HFFc6 (cell line): ENCODE measurements around the gene MTCL3.

Experiments
- DNase-seq: peaks from one replicate; pipeline ENCODE4 v3.0.0-alpha.2; 2018
- H3K27ac Mint-ChIP-seq: 2 replicates; pipeline ENCODE4 v1.8.0; 2020; ENCODE audit warnings: mild to moderate bottlenecking, mixed read lengths
- H3K27me3 Mint-ChIP-seq: 2 replicates; pipeline ENCODE4 v1.8.0; 2021; ENCODE audit warnings: mild to moderate bottlenecking, moderate library complexity, mixed read lengths; ENCODE audit not compliant: insufficient read depth
- H3K36me3 Mint-ChIP-seq: 2 replicates; pipeline ENCODE4 v1.8.0; 2021; ENCODE audit warnings: low read depth, mixed read lengths
- H3K4me1 Mint-ChIP-seq: 2 replicates; pipeline ENCODE4 v1.8.0; 2020; ENCODE audit warnings: low read depth, mixed read lengths
- H3K4me3 Mint-ChIP-seq: 2 replicates; pipeline ENCODE4 v1.8.0; 2020; ENCODE audit warnings: mild to moderate bottlenecking, moderate library complexity, mixed read lengths
- H3K9me3 Mint-ChIP-seq: 2 replicates; pipeline ENCODE4 v1.8.0; 2020; ENCODE audit warnings: mild to moderate bottlenecking, mixed read lengths
- TF ChIP-seq, protein P1 (sequence below): fragments of 200-600 bp; sonication (generic); IDR thresholded peaks from 2 replicates; pipeline ENCODE4 v1.5.0; 2021; ENCODE audit warnings: antibody characterized with exemption, mild to moderate bottlenecking

The MTCL3 gene

DNA sequence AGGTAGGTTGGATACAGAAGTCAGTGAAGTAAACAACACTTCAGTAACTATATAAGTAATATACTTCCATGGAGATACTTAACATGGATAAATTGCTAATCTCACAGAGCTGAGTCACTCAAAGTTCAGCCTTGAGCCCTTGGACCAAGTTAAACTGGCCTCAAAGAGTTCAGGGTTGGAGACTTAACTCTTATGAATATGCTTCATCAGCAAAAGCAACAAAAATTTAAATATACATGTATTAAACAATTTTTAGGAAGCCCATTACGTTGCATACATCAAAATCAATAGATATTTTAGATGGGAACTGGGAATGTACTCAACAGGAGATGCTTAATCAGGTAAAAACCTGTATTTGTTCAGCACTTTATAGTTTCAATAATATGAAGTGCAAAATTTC is 12.2 kb downstream of the MTCL3 start:
- H3K36me3 Mint-ChIP-seq: 0 out of 2 replicates have a peak, but pooled peaks cover 5% of the 10 kb centered on the region
- DNase-seq: no peak
- TF ChIP-seq, protein P1, sequence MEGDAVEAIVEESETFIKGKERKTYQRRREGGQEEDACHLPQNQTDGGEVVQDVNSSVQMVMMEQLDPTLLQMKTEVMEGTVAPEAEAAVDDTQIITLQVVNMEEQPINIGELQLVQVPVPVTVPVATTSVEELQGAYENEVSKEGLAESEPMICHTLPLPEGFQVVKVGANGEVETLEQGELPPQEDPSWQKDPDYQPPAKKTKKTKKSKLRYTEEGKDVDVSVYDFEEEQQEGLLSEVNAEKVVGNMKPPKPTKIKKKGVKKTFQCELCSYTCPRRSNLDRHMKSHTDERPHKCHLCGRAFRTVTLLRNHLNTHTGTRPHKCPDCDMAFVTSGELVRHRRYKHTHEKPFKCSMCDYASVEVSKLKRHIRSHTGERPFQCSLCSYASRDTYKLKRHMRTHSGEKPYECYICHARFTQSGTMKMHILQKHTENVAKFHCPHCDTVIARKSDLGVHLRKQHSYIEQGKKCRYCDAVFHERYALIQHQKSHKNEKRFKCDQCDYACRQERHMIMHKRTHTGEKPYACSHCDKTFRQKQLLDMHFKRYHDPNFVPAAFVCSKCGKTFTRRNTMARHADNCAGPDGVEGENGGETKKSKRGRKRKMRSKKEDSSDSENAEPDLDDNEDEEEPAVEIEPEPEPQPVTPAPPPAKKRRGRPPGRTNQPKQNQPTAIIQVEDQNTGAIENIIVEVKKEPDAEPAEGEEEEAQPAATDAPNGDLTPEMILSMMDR: no peak
- H3K27me3 Mint-ChIP-seq: peaks cover 1% of the 10 kb centered on the region; the same call in 1 of the 2 replicates
- H3K27ac Mint-ChIP-seq: no peak overlapping the region
- H3K4me1 Mint-ChIP-seq: no peaks in the 10 kb centered on the region
- no peak overlapping the region for H3K4me3 Mint-ChIP-seq
- no peaks in the 10 kb centered on the region for H3K9me3 Mint-ChIP-seq

DNA sequence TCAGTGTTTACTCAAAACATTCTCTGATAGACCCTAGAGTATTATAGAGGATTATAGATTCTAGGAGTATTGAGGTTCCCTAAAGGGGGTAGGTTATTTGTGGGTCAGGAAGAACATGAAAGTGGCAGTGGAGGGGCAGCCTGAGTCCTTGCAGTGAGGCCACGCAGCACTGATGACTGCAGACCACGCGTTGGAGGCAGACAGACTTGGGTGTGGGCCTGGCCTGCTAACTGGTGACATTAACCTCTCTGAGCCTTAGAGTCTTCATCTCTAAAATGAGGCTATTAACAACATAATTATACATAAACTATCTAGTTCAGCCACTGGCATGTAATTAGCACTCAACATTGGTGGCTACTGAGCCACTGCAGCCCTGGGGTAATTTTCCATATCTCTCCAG is 16.1 kb downstream of the MTCL3 start:
- H3K4me1 Mint-ChIP-seq: no peaks in the 10 kb centered on the region
- no peaks in the 10 kb centered on the region for H3K36me3 Mint-ChIP-seq
- H3K4me3 Mint-ChIP-seq: no peak overlapping the region
- H3K9me3 Mint-ChIP-seq: no peaks in the 10 kb centered on the region
- no peak for DNase-seq
- H3K27ac Mint-ChIP-seq: no peak overlapping the region
- no peaks in the 10 kb centered on the region; the same call in 1 of the 2 replicates for H3K27me3 Mint-ChIP-seq
- TF ChIP-seq, protein P1: no peak

DNA sequence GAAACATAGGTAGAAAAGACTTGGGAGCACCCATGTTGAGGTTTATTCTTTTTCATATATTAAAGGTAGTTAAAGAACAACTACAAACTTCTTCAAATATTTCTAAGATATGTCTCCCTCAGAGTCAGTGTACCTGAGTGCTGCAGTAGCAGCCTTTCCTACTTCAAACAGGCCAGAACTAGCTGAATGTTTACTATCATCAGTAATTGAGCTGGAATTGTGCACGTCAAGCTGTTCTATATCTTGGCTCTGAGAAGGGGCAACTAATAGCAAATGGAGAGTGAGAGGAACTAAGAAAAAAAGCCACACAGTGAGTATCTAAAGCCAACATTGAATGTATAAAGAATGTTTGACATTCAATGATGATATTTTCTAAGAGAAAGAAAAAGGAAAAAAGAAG is 21.7 kb downstream of the MTCL3 start:
- H3K27ac Mint-ChIP-seq: no peak overlapping the region
- H3K36me3 Mint-ChIP-seq: no peaks in the 10 kb centered on the region
- TF ChIP-seq, protein P1: no peak
- DNase-seq: no peak
- no peaks in the 10 kb centered on the region for H3K4me1 Mint-ChIP-seq
- no peaks in the 10 kb centered on the region for H3K9me3 Mint-ChIP-seq
- no peaks in the 10 kb centered on the region; the same call in none of the 2 replicates for H3K27me3 Mint-ChIP-seq
- no peak overlapping the region for H3K4me3 Mint-ChIP-seq

DNA sequence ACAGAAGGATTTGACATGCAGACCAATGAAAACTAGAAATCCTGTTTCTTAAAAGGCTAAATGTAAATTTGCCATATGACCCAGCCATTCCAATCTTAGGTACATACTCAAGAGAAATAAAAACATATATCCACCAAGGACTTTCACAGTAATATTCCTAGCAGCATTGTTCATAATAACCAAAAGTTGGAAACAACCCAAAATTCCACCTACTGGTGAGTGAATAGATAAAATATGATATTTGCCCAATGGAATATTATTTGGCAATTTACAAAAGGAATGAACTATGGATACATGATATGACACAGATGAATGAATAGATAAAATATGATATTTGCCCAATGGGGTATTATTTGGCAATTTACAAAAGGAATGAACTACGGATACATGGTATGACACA is 22.7 kb downstream of the MTCL3 start:
- no peaks in the 10 kb centered on the region for H3K9me3 Mint-ChIP-seq
- no peaks in the 10 kb centered on the region for H3K36me3 Mint-ChIP-seq
- H3K4me1 Mint-ChIP-seq: 0 out of 2 replicates have a peak, but pooled peaks cover 4% of the 10 kb centered on the region
- no peak overlapping the region for H3K4me3 Mint-ChIP-seq
- H3K27me3 Mint-ChIP-seq: no peaks in the 10 kb centered on the region; the same call in none of the 2 replicates
- TF ChIP-seq, protein P1: peak; percentile 30; the same call in 1 of the 2 replicates
- no peak overlapping the region for H3K27ac Mint-ChIP-seq
- peak; percentile 4 for DNase-seq

DNA sequence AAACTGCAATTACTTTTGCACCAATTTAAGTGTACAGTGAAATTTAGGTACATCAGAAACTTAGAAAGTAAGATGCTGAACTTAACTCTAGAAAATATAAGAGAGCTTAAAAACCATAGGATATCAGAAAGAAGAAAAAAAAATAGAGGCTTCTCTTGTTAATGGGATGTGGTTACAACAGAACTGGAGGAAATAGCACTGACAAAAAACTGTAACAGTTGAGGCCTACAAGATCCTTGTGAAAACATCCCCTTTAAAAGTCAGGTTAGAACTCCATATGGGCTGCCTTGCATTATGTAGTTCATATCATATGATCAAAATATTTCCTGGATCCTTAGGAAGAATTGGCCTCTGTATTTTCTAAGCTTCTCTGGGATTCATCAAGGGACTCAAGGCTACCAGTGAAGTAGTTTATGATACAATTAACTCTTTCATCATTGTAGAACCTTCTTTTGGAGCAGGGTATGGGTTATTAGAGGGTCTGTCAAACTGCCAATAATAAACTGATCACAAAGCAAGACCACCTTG is 24.8 kb downstream of the MTCL3 start:
- TF ChIP-seq, protein P1: no peak
- H3K36me3 Mint-ChIP-seq: no peaks in the 10 kb centered on the region
- H3K4me3 Mint-ChIP-seq: no peak overlapping the region
- no peak overlapping the region for H3K27ac Mint-ChIP-seq
- no peaks in the 10 kb centered on the region; the same call in 1 of the 2 replicates for H3K27me3 Mint-ChIP-seq
- no peak for DNase-seq
- 0 out of 2 replicates have a peak, but pooled peaks cover 4% of the 10 kb centered on the region for H3K4me1 Mint-ChIP-seq
- H3K9me3 Mint-ChIP-seq: no peaks in the 10 kb centered on the region

DNA sequence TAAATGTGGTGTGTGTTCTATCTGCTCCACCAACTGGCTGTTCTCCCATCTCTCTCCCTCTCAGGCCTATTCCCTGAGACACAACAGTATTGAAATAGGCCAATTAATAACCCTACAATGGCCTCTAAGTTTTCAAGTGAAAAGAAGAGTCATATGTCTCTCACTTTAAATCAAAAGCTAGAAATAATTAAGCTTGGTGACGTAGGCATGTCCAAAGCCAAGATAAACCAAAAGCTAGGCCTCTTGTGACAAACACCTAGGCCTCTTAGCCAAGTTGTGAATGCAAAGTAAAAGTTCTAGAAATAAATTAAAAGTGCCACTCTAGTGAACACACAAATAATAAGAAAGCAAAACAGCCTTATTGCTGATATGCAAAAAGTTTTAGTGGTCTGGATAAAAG is 29.9 kb downstream of the MTCL3 start:
- H3K27me3 Mint-ChIP-seq: no peaks in the 10 kb centered on the region
- no peak for DNase-seq
- no peak overlapping the region for H3K4me3 Mint-ChIP-seq
- H3K4me1 Mint-ChIP-seq: peaks cover 21% of the 10 kb centered on the region
- TF ChIP-seq, protein P1: no peak
- no peaks in the 10 kb centered on the region for H3K36me3 Mint-ChIP-seq
- no peak overlapping the region for H3K27ac Mint-ChIP-seq
- no peaks in the 10 kb centered on the region for H3K9me3 Mint-ChIP-seq
